Activated B cell treated with CpG ODN at 0.5 μM for 24 hours (primary cell): ENCODE measurements around the gene ACTL6B. TPM values are rescaled to one million over a fixed set of nuclear protein-coding genes. Genes with fewer than 3 reads are reported as not detected.

ENCODE experiments used
- ATAC-seq: fragments of 200-7000 bp; cut with Tn5 transposase; one replicate; pipeline ENCODE4 v1.10.0; 2021; ENCODE audit warnings: low read depth, mild to moderate bottlenecking, moderate library complexity
- CTCF ChIA-PET: fragments of 350-600 bp; sonication (Branson Sonifier 250); formaldehyde crosslinking; loops from one replicate; lab custom pipeline; 2021; ENCODE audit warnings: antibody characterized with exemption; lab: Charles Lee
- POLR2A ChIA-PET: fragments of 350-600 bp; sonication (Branson Sonifier 250); formaldehyde crosslinking; loops from one replicate; lab custom pipeline; 2021; ENCODE audit warnings: antibody characterized with exemption; lab: Charles Lee
- DNase-seq: peaks from one replicate; pipeline ENCODE4 v3.0.0; 2022
- H3K27ac Mint-ChIP-seq: one replicate; pipeline ENCODE4 v1.8.0; 2020; ENCODE audit warnings: mixed read lengths
- H3K27me3 Mint-ChIP-seq: one replicate; pipeline ENCODE4 v1.8.0; 2021; ENCODE audit warnings: mixed read lengths
- H3K36me3 Mint-ChIP-seq: one replicate; pipeline ENCODE4 v1.8.0; 2021; ENCODE audit warnings: low read depth, mixed read lengths
- H3K4me1 Mint-ChIP-seq: one replicate; pipeline ENCODE4 v1.8.0; 2021; ENCODE audit warnings: mixed read lengths
- H3K4me3 Mint-ChIP-seq: one replicate; pipeline ENCODE4 v1.8.0; 2020; ENCODE audit warnings: mild to moderate bottlenecking, mixed read lengths
- H3K9me3 Mint-ChIP-seq: one replicate; pipeline ENCODE4 v1.8.0; 2020; ENCODE audit warnings: mixed read lengths
- CTCF ChIP-seq: fragments of 200-600 bp; IDR thresholded peaks from one replicate; pipeline ENCODE4 v1.8.0; 2022; ENCODE audit warnings: antibody characterized with exemption, mild to moderate bottlenecking
- intact Hi-C: fragments of 100-400 bp; cut with micrococcal nuclease; formaldehyde crosslinking; loops from one replicate; pipeline ENCODE4 v1.15.1; 2024
- total RNA-seq: library from RNA; stranded (reverse); gene quantifications from 2 replicates; pipeline ENCODE4 v1.2.3, GENCODE V29; 2022

ACTL6B gene
- total RNA-seq, 1 donor from 2014 or later = not detected

- DNase-seq (no peak), ATAC-seq (no peak)
- peaks cover 22% of the 10 kb centered on the region for H3K4me1 Mint-ChIP-seq
- H3K4me3 Mint-ChIP-seq = no peak overlapping the region
- no peaks in the 10 kb centered on the region for H3K9me3 Mint-ChIP-seq
- H3K36me3 Mint-ChIP-seq = peaks cover 3% of the 10 kb centered on the region
- ChIA-PET POLR2A (interaction anchor here (0.6 to 4.8 kb wide), 3 partner anchors 22 to 71 kb away, joined by 3 to 32 read pairs (median 3); partner anchors contain the start of genes FBXO24 and LRCH4), CTCF (no interaction called here)
- H3K27ac Mint-ChIP-seq = no peak overlapping the region
- intact Hi-C loops = no loop called here
- H3K27me3 Mint-ChIP-seq = no peaks in the 10 kb centered on the region
- TF ChIP-seq CTCF = no peak
These were observed 49.1 kb downstream of the ACTL6B start for GRCh38 chr7:100607111-100607510.

GRCh38 chr7:100606313-100606712 is 49.9 kb downstream of the ACTL6B start:
- H3K27ac Mint-ChIP-seq = no peak overlapping the region
- H3K27me3 Mint-ChIP-seq = no peaks in the 10 kb centered on the region
- ChIA-PET CTCF (no interaction called here), POLR2A (interaction anchor here (0.6 to 4.8 kb wide), 4 partner anchors 21 to 237 kb away, joined by 3 to 32 read pairs (median 4); partner anchors contain the start of genes FBXO24 and LRCH4)
- no peaks in the 10 kb centered on the region for H3K36me3 Mint-ChIP-seq
- no peak overlapping the region for H3K4me3 Mint-ChIP-seq
- no peak for DNase-seq
- ATAC-seq = no peak
- TF ChIP-seq CTCF = no peak
- intact Hi-C loops = no loop called here
- H3K9me3 Mint-ChIP-seq = no peaks in the 10 kb centered on the region
- H3K4me1 Mint-ChIP-seq = peaks cover 19% of the 10 kb centered on the region

- ChIA-PET CTCF (interaction anchor here (0.7 to 1.2 kb wide), 4 partner anchors 19 to 73 kb away, joined by 3 to 4 read pairs (median 4); partner anchors contain the start of genes FBXO24 and LRCH4), POLR2A (interaction anchor here (0.5 to 4.8 kb wide), 5 partner anchors 20 to 237 kb away, joined by 4 to 32 read pairs (median 5); partner anchors contain the start of genes FBXO24 and LRCH4)
- ATAC-seq (peak; percentile 14), DNase-seq (peak; percentile 30)
- H3K36me3 Mint-ChIP-seq = no peaks in the 10 kb centered on the region
- intact Hi-C loops = loop anchor here (1.0 to 2.0 kb wide), 8 partner anchors 19 to 247 kb away; partner anchors contain the start of genes FBXO24, GNB2, LRCH4 and SLC12A9
- H3K4me1 Mint-ChIP-seq = peaks cover 19% of the 10 kb centered on the region
- no peak for TF ChIP-seq CTCF
- no peak overlapping the region for H3K27ac Mint-ChIP-seq
- H3K9me3 Mint-ChIP-seq = no peaks in the 10 kb centered on the region
- no peaks in the 10 kb centered on the region for H3K27me3 Mint-ChIP-seq
- peak overlapping the region; percentile 85 for H3K4me3 Mint-ChIP-seq
These were observed 51.0 kb downstream of the ACTL6B start for GRCh38 chr7:100604976-100605911.

- peaks cover 19% of the 10 kb centered on the region for H3K4me1 Mint-ChIP-seq
- CTCF ChIA-PET = interaction anchor here (0.7 to 1.4 kb wide), 5 partner anchors 18 to 101 kb away, joined by 3 to 4 read pairs (median 3); partner anchors contain the start of gene FBXO24
- peak overlapping the region; percentile 30 for H3K27ac Mint-ChIP-seq
- POLR2A ChIA-PET = interaction anchor here (0.5 to 4.8 kb wide), 7 partner anchors 8 to 102 kb away, joined by 4 to 32 read pairs (median 7); partner anchors contain the start of genes FBXO24, LRCH4, MOSPD3 and POP7
- peak; percentile 78 for ATAC-seq
- no peak for TF ChIP-seq CTCF
- H3K9me3 Mint-ChIP-seq = no peaks in the 10 kb centered on the region
- H3K36me3 Mint-ChIP-seq = no peaks in the 10 kb centered on the region
- intact Hi-C loops = loop anchor here (1.0 to 2.0 kb wide), 8 partner anchors 18 to 248 kb away; partner anchors contain the start of genes FBXO24, GNB2, LRCH4 and SLC12A9
- no peaks in the 10 kb centered on the region for H3K27me3 Mint-ChIP-seq
- DNase-seq = peak; percentile 75
- H3K4me3 Mint-ChIP-seq = peak overlapping the region; percentile 85
These were observed 51.9 kb downstream of the ACTL6B start for GRCh38 chr7:100604028-100604975.
